Hepatocyte (in vitro differentiated cells): ENCODE results near the gene TSN. TPM values are rescaled to one million over a fixed set of nuclear protein-coding genes. Genes with fewer than 3 reads are reported as not detected.

Source experiments
- DNase-seq: peaks from one replicate; pipeline ENCODE4 v3.0.0-alpha.2; 2016; ENCODE audit warnings: low spot score
- H2AFZ ChIP-seq: fragments of 200-600 bp; sonication (generic); 2 replicates; pipeline ENCODE4 v1.6.0; 2016; ENCODE audit warnings: antibody characterized with exemption, mild to moderate bottlenecking
- H3K27ac ChIP-seq: fragments of 200-600 bp; sonication (generic); 2 replicates; pipeline ENCODE4 v1.5.1; 2016; ENCODE audit warnings: mild to moderate bottlenecking
- H3K27me3 ChIP-seq: fragments of 200-600 bp; sonication (generic); 2 replicates; pipeline ENCODE4 v1.6.1; 2016
- H3K36me3 ChIP-seq: fragments of 200-600 bp; sonication (generic); replicated peaks from 2 replicates; pipeline ENCODE4 v1.5.1; 2016; ENCODE audit warnings: low read depth; ENCODE audit not compliant: insufficient read depth
- H3K4me1 ChIP-seq: fragments of 200-600 bp; sonication (generic); 2 replicates; pipeline ENCODE4 v1.5.1; 2016; ENCODE audit warnings: mild to moderate bottlenecking, moderate library complexity; ENCODE audit not compliant: insufficient read depth
- H3K4me2 ChIP-seq: fragments of 200-600 bp; sonication (generic); 2 replicates; pipeline ENCODE4 v1.6.0; 2016
- H3K4me3 ChIP-seq: fragments of 200-600 bp; sonication (generic); 2 replicates; pipeline ENCODE4 v1.5.1; 2016; ENCODE audit warnings: mild to moderate bottlenecking
- H3K79me2 ChIP-seq: fragments of 200-600 bp; sonication (generic); 2 replicates; pipeline ENCODE4 v1.6.0; 2017; ENCODE audit warnings: mild to moderate bottlenecking
- H3K9me2 ChIP-seq: fragments of 200-600 bp; sonication (generic); replicated peaks from 2 replicates; pipeline ENCODE4 v1.6.0; 2017; ENCODE audit warnings: mild to moderate bottlenecking; ENCODE audit not compliant: insufficient read depth
- H3K9me3 ChIP-seq: fragments of 200-600 bp; sonication (generic); 2 replicates; pipeline ENCODE4 v1.5.1; 2016; ENCODE audit warnings: low read depth, mild to moderate bottlenecking
- H4K20me1 ChIP-seq: fragments of 200-600 bp; sonication (generic); 2 replicates; pipeline ENCODE4 v1.6.0; 2016; ENCODE audit warnings: mild to moderate bottlenecking; ENCODE audit not compliant: insufficient read depth, poor library complexity, severe bottlenecking
- EZH2 ChIP-seq: fragments of 200-600 bp; sonication (generic); IDR thresholded peaks from 2 replicates; pipeline ENCODE4 v1.6.1; 2016; ENCODE audit warnings: antibody characterized with exemption, mild to moderate bottlenecking, borderline replicate concordance
- EZH2phosphoT487 ChIP-seq: fragments of 200-600 bp; sonication (generic); IDR thresholded peaks from one replicate; pipeline ENCODE4 v1.6.1; 2018; ENCODE audit warnings: antibody characterized with exemption, mild to moderate bottlenecking, low read depth, moderate library complexity; ENCODE audit not compliant: unreplicated experiment, severe bottlenecking
- WGBS: methylation state at CpG from one replicate; pipeline ENCODE4 v1.1.6; 2016; ENCODE audit warnings: low lambda C conversion rate; ENCODE audit errors: missing lambda C conversion rate; 5-methylcytosine and 5-hydroxymethylcytosine counted together
- polyA plus RNA-seq: library from polyadenylated mRNA; unstranded; fragments of >200 nt; fragmentation: Nextera tagmentation; extraction: Ambion mirVana; gene quantifications from 2 replicates; pipeline ENCODE4 v1.2.1, GENCODE V29; 2016
- total RNA-seq: library from RNA; depleted of rRNA; stranded (reverse); fragments of >200 nt; gene quantifications from 2 replicates; pipeline ENCODE4 v1.2.3, GENCODE V29; 2014
- TF ChIP-seq, protein P1 (sequence below): fragments of 200-600 bp; sonication (generic); IDR thresholded peaks from 2 replicates; pipeline ENCODE4 v1.5.1; 2016; ENCODE audit warnings: antibody characterized with exemption, mild to moderate bottlenecking; ENCODE audit not compliant: poor library complexity

Gene TSN
- total and polyA plus RNA-seq, 2 experiments from 2014 or later = 45.4 to 63.2 TPM

DNA sequence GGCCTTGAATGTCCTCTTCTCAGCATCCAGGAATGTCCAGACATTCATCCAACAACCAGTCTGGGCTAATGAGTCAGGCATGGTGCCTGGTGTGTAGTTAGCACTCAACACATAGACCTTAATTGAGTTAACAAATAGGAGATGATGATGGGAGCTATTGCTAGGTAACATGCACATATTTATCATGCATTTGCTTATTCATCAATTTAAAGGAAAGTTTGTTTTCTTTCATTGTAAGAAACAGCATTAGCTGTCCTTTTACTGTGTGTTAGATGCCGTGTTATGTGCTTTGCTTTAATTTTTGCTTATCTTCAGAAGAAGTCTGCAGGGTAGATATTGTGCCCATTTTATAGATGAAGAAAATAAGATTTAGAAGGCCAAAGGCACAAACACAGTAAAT is 43.2 kb downstream of the TSN start:
- Histone ChIP-seq H4K20me1 (no peaks in the 10 kb centered on the region), H2AFZ (no peak overlapping the region), H3K27me3 (no peaks in the 10 kb centered on the region), H3K79me2 (no peaks in the 10 kb centered on the region), H3K27ac (no peak overlapping the region), H3K4me3 (no peak overlapping the region), H3K4me1 (no peaks in the 10 kb centered on the region), H3K9me2 (no peaks in the 10 kb centered on the region), H3K4me2 (no peak overlapping the region), H3K9me3 (no peaks in the 10 kb centered on the region), H3K36me3 (no peaks in the 10 kb centered on the region)
- WGBS = 93% methylated on average over 1 of the region's 1 CpG
- DNase-seq = no peak
- TF ChIP-seq EZH2 = no peak
- TF ChIP-seq EZH2phosphoT487 = no peak
- TF ChIP-seq, protein P1, sequence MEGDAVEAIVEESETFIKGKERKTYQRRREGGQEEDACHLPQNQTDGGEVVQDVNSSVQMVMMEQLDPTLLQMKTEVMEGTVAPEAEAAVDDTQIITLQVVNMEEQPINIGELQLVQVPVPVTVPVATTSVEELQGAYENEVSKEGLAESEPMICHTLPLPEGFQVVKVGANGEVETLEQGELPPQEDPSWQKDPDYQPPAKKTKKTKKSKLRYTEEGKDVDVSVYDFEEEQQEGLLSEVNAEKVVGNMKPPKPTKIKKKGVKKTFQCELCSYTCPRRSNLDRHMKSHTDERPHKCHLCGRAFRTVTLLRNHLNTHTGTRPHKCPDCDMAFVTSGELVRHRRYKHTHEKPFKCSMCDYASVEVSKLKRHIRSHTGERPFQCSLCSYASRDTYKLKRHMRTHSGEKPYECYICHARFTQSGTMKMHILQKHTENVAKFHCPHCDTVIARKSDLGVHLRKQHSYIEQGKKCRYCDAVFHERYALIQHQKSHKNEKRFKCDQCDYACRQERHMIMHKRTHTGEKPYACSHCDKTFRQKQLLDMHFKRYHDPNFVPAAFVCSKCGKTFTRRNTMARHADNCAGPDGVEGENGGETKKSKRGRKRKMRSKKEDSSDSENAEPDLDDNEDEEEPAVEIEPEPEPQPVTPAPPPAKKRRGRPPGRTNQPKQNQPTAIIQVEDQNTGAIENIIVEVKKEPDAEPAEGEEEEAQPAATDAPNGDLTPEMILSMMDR = no peak

DNA sequence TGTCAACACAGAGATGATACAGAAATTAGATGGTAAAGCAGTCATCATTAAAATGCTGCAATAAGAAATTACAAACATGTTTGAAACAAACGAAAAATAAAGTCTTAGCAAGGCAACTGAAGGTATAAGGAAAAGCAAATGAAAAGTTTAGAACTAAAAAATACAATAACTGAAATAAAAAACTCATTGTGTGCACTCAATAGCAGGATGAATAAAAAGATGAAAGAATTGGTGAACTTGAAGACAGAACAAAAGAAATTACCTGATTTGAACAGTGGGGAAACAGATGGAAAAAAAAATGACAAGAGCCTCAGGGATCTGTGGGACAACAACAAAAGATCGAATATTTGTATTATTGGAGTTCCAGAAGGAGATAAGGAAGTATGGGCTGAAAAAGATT is 46.5 kb downstream of the TSN start:
- Histone ChIP-seq H4K20me1 (no peaks in the 10 kb centered on the region), H3K4me1 (no peaks in the 10 kb centered on the region), H3K9me2 (no peaks in the 10 kb centered on the region), H3K4me2 (no peak overlapping the region), H3K36me3 (no peaks in the 10 kb centered on the region), H3K27ac (no peak overlapping the region), H2AFZ (no peak overlapping the region), H3K79me2 (no peaks in the 10 kb centered on the region), H3K9me3 (no peaks in the 10 kb centered on the region), H3K4me3 (no peak overlapping the region), H3K27me3 (peaks cover 8% of the 10 kb centered on the region)
- TF ChIP-seq EZH2phosphoT487 (no peak), EZH2 (no peak)
- TF ChIP-seq, protein P1 = no peak
- no peak for DNase-seq
- 77% methylated on average over 2 of the region's 2 CpGs for WGBS

DNA sequence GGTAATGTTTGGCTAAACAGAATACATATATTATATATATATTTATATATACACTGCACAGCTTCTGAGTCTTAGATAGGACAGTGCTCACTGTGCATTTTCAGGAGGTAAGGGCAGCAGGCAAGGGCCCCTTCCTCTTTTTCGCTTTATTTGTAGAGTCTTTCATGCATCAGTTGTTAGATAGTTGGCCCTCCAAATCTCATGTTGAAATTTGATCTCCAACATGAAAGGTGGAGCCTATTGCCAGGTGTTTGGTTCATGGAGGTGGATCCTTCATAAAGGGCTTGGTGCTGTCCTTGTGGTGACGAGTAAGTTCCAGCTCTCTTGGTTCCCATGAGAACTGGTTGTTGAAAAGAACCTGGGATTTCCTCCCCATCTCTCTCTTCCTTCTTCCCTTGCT is 48.1 kb downstream of the TSN start:
- TF ChIP-seq EZH2phosphoT487 (no peak), EZH2 (no peak)
- TF ChIP-seq, protein P1 = no peak
- Histone ChIP-seq H3K79me2 (no peaks in the 10 kb centered on the region), H3K36me3 (no peaks in the 10 kb centered on the region), H3K4me2 (no peak overlapping the region), H3K9me2 (no peaks in the 10 kb centered on the region), H3K27ac (no peak overlapping the region), H3K27me3 (peaks cover 8% of the 10 kb centered on the region), H4K20me1 (no peaks in the 10 kb centered on the region), H3K9me3 (no peaks in the 10 kb centered on the region), H2AFZ (no peak overlapping the region), H3K4me3 (no peak overlapping the region), H3K4me1 (no peaks in the 10 kb centered on the region)
- 81% methylated on average over 2 of the region's 2 CpGs for WGBS
- no peak for DNase-seq

DNA sequence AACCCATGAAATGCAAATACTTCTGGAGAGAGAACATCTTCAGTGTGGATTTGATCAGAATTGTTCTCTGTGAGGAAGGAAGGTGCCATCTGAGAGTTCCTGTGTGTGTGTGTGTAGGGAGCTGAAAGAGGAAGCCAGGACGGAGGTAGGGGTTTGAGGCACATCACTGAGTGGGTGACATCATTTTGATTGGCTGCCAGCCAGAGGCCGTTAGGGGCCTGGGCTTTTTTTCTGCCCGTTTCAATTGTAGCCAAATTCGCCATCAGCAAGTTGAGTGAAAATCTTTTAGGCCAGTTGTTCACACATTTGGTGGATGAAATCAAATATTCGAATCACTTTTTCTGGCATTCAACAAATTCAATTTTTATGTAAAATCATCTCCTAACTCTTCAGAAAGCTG is 48.9 kb downstream of the TSN start:
- Histone ChIP-seq H3K4me2 (no peak overlapping the region), H4K20me1 (no peaks in the 10 kb centered on the region), H3K36me3 (no peaks in the 10 kb centered on the region), H3K27ac (no peak overlapping the region), H3K9me2 (no peaks in the 10 kb centered on the region), H3K4me3 (no peak overlapping the region), H3K9me3 (no peaks in the 10 kb centered on the region), H3K4me1 (no peaks in the 10 kb centered on the region), H3K79me2 (no peaks in the 10 kb centered on the region), H3K27me3 (peaks cover 8% of the 10 kb centered on the region), H2AFZ (no peak overlapping the region)
- 50% methylated on average over 5 of the region's 5 CpGs for WGBS
- TF ChIP-seq EZH2 (no peak), EZH2phosphoT487 (no peak)
- TF ChIP-seq, protein P1 = no peak
- DNase-seq = no peak
